ENCODE measurements around the gene GHDC. TPM values are rescaled to one million over a fixed set of nuclear protein-coding genes. Genes with fewer than 3 reads are reported as not detected.

The GHDC gene, protein sequence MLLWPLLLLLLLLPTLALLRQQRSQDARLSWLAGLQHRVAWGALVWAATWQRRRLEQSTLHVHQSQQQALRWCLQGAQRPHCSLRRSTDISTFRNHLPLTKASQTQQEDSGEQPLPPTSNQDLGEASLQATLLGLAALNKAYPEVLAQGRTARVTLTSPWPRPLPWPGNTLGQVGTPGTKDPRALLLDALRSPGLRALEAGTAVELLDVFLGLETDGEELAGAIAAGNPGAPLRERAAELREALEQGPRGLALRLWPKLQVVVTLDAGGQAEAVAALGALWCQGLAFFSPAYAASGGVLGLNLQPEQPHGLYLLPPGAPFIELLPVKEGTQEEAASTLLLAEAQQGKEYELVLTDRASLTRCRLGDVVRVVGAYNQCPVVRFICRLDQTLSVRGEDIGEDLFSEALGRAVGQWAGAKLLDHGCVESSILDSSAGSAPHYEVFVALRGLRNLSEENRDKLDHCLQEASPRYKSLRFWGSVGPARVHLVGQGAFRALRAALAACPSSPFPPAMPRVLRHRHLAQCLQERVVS
- 5.1 TPM for total RNA-seq

DNA sequence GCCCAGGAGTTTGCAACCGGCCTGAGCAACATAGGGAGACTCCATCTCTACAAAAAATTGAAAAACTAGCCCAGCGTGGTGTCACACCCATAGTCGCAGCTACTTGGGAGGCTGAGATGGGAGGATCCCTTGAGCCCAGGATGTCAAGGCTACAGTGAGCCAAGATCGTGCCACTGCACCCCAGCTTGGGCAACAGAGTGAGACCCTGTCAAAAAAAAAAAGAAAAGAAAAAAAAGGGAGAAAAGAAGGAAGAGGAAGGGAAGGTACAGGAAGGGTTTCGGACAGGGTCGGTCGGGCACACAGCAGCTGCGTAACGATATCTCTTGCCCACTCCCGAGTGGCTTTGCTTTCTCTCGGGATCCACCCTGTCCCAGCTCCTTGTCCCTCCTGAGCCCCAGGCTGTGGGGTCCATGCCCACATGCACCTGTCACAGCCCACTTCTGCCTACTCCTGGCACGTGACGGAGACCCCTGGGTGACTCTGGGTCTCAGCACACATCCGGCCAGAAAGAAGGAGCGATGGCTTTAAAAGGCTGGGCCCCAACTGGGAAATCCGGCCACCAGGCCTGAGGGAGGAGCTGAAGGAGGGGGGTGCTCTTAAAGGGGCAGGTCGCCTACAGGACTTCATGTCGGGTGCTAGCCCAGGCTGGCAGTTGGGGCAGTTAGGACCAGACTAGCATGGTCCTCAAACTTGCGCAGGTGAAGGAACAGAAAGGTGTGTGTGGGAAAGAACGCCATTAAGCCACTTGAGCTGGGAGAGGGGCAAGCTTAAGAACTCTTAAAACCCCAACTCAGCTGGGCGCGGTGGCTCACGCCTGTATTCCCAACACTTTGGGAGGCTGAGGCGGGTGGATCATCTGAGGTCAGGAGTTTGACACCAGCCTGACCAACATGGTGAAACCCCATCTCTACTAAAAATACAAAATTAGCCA is at the start of gene GHDC:
TSS of gene GHDC (minus strand) at position 526 of the 931 bp plus-strand sequence. CDS start 913 bp downstream, outside the sequence.

DNA sequence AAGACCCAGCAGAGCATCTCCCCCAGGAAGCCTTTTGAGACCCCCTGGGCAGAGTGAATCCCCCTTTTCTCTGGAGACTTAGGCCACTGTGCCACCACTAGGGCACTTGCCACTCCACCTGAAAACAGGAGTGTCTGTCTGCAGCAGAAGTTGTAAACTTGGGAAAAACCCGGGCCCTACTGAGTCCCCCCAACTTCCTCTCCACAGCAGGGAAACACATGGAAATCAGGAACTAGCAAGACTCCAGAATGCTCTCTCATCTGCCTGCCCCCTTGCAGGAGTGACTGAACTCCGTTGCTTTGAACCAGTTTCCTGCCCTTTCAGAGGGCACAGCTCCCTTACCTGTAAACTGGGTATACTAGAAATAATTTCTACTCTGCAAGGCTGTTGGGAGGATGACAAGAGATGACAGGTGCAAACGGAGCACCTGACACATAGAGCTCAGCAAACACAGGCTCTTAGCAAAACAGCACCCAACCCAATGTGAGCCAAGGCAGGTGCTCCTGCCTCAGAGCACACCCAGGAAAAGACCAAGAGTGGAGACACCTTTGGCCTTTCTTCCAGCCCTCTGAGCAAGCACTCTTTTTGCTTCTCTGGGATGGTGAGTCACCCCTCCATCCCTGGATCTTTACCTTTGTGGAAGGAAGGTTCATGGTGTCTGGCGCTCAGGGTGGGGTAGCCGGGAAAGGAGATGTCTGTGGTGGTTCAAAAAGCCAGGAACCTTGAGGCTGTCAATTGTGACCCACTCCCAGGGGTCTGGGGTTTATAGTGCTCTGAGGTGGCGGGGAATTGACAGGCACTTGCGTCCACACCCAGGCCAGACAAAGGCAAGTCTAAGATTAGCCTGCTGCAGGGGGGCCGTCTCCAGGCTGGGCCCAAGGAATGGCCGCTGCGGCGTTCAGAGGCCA is 9.3 kb downstream of the GHDC start, which contains the start of gene HCRT:
TSS of gene HCRT (minus strand) at position 740 of the 908 bp plus-strand sequence. CDS start at position 653, 87 bp downstream.

DNA sequence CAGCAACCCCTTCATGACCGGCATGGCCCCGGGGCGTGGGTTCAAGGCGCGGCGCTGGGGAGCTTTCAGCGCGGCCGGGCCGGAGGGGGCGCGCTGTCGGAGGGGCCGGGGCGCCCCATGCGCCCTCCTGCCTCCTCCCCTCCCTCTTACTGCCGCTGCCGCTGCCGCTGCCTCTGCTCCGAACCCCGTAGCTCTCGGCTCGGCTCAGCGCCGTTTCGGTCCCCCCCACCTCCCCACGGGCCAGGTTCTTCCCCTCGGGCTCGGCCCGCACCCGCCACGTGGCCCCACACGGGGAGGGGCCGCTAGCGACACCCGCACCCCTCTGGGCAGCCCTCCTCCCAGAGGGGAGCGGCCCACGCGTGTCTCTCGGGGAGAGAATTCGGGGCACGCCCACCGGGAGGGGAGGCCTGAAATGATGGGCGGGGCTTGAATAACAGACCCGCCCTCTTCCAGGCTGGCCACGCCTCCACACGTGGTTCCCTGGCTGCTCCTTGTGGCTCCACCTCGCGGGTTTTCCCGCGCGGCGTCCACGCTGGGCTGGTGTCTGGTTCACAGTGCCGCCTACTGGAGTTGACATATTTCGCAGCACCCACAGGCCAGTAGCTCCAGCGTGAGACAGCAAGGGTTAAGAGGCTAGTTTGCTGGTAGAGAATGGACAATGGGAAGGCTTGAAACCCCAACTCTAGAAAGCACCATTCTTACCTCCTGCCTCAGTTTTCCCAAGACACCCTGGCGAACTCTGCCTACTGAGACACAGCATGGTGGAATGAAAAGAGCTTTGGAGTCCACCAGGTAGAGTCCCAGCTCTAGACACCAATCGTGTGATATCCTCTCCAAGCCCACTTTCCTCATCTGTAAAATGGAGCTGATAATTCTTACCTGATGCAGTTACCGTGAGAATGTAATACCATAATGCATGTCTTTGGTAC is 13.1 kb downstream of the GHDC start, which contains the start of gene KCNH4:
TSS of gene KCNH4 (minus strand) at position 221 of the 929 bp plus-strand sequence. CDS start at position 24, 197 bp downstream.

Other genes with a start within 250 kb of the GHDC start
- 78.4 TPM for gene CNP, start 227.7 kb downstream of the GHDC start, total RNA-seq
- 90.0 TPM for gene DNAJC7, start 177.1 kb downstream of the GHDC start, total RNA-seq
- 48.9 TPM for gene NKIRAS2, start 174.4 kb downstream of the GHDC start, total RNA-seq
- gene C17orf113, start 143.9 kb downstream of the GHDC start, total RNA-seq = 4.2 TPM
- 1.8 TPM for gene ZNF385C, start 96.0 kb downstream of the GHDC start, total RNA-seq
- gene DHX58, start 81.8 kb downstream of the GHDC start, total RNA-seq = 3.0 TPM
- gene KAT2A, start 73.1 kb downstream of the GHDC start, total RNA-seq = 18.7 TPM
- 0.23 TPM for gene HSPB9, start 71.7 kb downstream of the GHDC start, total RNA-seq
- gene RAB5C, start 39.5 kb downstream of the GHDC start, total RNA-seq = 64.8 TPM
- gene KCNH4, start 13.4 kb downstream of the GHDC start, total RNA-seq = 1.8 TPM
- 1.6 TPM for gene HCRT, start 9.0 kb downstream of the GHDC start, total RNA-seq
- 26.3 TPM for gene STAT5B, start 81.9 kb upstream of the GHDC start, total RNA-seq
- 3.7 TPM for gene STAT5A, start 94.0 kb upstream of the GHDC start, total RNA-seq
- gene STAT3, start 193.9 kb upstream of the GHDC start, total RNA-seq = 59.3 TPM
- 10.6 TPM for gene CAVIN1, start 228.8 kb upstream of the GHDC start, total RNA-seq

Measured in diencephalon (tissue), 1 donor.